Nephron progenitor cell (in vitro differentiated cells): ENCODE results near the gene ATP2B2.

Experiments
- DNase-seq: peaks from one replicate; pipeline ENCODE4 v3.0.0; 2021
- H3K27ac Mint-ChIP-seq: 2 replicates; pipeline ENCODE4 v1.8.0; 2021; ENCODE audit warnings: mild to moderate bottlenecking, moderate library complexity, mixed read lengths
- H3K27me3 Mint-ChIP-seq: 2 replicates; pipeline ENCODE4 v1.8.0; 2021; ENCODE audit warnings: mild to moderate bottlenecking, low read depth, mixed read lengths; ENCODE audit not compliant: poor library complexity
- H3K36me3 Mint-ChIP-seq: 2 replicates; pipeline ENCODE4 v1.8.0; 2021; ENCODE audit warnings: low read depth, mixed read lengths
- H3K4me1 Mint-ChIP-seq: 2 replicates; pipeline ENCODE4 v1.8.0; 2021; ENCODE audit warnings: mixed read lengths
- H3K4me3 Mint-ChIP-seq: 2 replicates; pipeline ENCODE4 v1.8.0; 2021; ENCODE audit warnings: mild to moderate bottlenecking, moderate library complexity, mixed read lengths
- H3K9me3 Mint-ChIP-seq: 2 replicates; pipeline ENCODE4 v1.8.0; 2021; ENCODE audit warnings: mild to moderate bottlenecking, moderate library complexity, mixed read lengths
- TF ChIP-seq, protein P1 (sequence below): fragments of 200-600 bp; sonication (generic); IDR thresholded peaks from 2 replicates; pipeline ENCODE4 v1.5.0; 2021; ENCODE audit warnings: antibody characterized with exemption

Gene ATP2B2

DNA sequence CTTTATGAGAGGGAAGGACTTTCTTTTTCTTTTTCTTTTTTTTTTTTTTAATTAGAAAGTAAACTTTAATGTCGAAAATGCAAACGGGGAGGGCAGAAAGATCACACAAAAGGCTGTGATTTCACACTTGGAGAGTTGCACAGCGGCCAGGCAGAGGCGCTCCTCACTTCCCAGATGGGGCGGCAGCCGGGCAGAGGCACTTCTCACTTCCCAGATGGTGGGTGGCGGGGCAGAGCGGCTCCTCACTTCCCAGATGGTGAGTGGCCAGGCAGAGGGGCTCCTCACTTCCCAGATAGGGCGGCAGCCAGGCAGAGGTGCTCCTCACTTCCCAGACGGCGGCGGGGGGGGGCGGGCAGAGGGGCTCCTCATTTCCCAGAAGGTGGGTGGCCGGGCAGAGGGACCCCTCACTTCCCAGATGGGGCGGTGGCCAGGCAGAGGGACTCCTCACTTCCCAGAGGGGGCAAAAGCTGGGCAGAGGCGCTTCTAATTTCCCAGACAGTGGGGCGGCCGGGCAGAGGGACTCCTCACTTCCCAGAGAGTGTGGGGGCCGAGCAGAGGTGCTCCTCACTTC is 88.6 kb downstream of the ATP2B2 start:
- H3K9me3 Mint-ChIP-seq, result no peaks in the 10 kb centered on the region
- DNase-seq, result no peak
- H3K36me3 Mint-ChIP-seq, result no peaks in the 10 kb centered on the region
- no peak overlapping the region for H3K4me3 Mint-ChIP-seq
- H3K27ac Mint-ChIP-seq, result no peak overlapping the region
- TF ChIP-seq, protein P1, sequence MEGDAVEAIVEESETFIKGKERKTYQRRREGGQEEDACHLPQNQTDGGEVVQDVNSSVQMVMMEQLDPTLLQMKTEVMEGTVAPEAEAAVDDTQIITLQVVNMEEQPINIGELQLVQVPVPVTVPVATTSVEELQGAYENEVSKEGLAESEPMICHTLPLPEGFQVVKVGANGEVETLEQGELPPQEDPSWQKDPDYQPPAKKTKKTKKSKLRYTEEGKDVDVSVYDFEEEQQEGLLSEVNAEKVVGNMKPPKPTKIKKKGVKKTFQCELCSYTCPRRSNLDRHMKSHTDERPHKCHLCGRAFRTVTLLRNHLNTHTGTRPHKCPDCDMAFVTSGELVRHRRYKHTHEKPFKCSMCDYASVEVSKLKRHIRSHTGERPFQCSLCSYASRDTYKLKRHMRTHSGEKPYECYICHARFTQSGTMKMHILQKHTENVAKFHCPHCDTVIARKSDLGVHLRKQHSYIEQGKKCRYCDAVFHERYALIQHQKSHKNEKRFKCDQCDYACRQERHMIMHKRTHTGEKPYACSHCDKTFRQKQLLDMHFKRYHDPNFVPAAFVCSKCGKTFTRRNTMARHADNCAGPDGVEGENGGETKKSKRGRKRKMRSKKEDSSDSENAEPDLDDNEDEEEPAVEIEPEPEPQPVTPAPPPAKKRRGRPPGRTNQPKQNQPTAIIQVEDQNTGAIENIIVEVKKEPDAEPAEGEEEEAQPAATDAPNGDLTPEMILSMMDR, result no peak
- H3K4me1 Mint-ChIP-seq, result no peaks in the 10 kb centered on the region
- peaks cover 24% of the 10 kb centered on the region for H3K27me3 Mint-ChIP-seq

DNA sequence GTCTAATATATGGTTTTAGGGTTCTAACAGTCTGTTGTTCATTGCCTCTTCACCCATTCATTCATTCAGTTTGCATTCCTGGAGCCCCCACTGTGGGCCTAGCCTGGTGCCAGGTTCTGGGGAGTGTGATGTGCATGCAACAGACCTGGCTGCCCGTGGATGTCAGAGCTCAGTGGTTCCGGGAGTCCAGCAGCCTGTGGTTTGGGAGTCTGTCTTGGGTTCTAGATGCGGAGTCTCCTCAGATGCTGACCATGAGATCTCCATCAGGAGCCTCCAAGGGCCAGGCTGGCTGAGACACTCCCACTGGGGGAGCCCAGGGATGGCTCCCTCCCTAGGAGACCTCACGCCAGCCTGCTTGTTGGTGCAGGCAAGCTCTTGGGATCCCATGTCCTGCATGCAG is 92.3 kb downstream of the ATP2B2 start:
- DNase-seq, result no peak
- H3K27ac Mint-ChIP-seq, result no peak overlapping the region
- no peaks in the 10 kb centered on the region for H3K4me1 Mint-ChIP-seq
- no peaks in the 10 kb centered on the region for H3K9me3 Mint-ChIP-seq
- peaks cover 21% of the 10 kb centered on the region for H3K27me3 Mint-ChIP-seq
- TF ChIP-seq, protein P1, result no peak
- no peak overlapping the region for H3K4me3 Mint-ChIP-seq
- no peaks in the 10 kb centered on the region for H3K36me3 Mint-ChIP-seq

DNA sequence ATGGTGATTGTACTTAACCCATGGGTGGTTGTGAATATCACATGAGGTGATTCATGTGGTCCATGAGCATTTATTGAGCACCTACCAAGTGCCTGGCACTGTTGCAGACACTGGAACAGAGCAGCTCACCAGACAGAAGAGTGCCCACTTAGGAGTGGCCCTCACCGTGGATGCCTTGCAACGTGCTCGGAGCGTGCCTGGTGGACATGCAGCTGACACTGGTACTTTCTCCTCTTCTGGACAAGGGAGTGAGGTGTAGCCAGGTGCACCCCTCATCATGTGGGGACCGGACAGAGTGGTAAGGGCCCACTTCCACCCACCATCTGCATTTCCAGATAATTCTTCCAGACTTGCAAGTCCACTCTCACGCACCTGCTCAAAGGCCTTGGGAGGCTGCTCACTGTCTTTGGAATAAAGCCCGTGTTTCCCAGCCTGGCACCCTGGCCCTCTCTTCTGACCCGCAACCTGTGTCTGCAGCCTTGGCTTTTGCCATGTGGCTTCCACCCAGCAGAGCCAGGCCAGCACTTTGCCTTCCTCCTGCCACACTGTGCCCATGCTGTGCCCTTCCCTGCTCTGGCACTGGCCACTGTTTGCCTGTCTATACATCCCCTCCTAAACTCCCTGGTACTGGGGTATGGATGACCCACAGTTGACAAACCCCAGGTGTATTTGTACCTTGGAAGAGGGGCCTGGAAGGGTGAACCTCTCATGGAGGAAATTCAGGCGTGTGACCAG is 93.6 kb downstream of the ATP2B2 start:
- Mint-ChIP-seq H3K9me3 (no peaks in the 10 kb centered on the region), H3K27me3 (peaks cover 25% of the 10 kb centered on the region), H3K4me3 (no peak overlapping the region), H3K27ac (no peak overlapping the region), H3K36me3 (no peaks in the 10 kb centered on the region), H3K4me1 (peaks cover 8% of the 10 kb centered on the region)
- no peak for DNase-seq
- TF ChIP-seq, protein P1, result no peak

DNA sequence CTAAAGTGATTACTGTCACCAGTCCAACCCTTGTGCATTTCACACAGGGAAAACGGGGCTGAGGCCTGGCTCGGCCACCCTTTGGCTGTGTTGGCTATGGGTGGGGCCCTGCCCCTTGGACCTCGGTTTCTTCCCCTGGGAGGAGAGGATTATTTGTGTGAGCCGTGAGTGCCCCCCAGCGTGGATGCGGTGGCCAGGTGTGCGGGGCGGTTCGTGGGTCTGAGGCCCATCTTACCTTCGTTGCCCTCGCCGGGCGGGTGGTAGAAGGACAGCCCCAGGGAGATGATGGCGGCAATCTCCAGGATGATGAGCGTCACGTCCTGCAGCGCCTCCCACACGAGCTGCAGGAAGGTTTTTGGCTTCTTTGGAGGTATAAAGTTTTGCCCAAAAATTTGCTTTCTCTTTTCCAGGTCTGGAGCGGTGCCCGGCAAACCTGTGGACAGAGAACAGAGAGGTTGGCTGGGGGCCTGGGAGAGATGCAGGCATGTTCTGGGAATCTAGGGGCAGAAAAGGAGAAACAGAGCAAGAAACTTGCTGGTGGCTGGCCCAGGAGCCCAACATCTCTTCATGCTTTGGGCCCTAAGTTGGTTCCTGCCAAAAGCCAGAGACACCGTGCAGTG is 94.9 kb downstream of the ATP2B2 start:
- TF ChIP-seq, protein P1, result no peak
- Mint-ChIP-seq H3K36me3 (no peaks in the 10 kb centered on the region), H3K4me1 (peaks cover 12% of the 10 kb centered on the region), H3K9me3 (no peaks in the 10 kb centered on the region), H3K4me3 (no peak overlapping the region), H3K27me3 (peaks cover 19% of the 10 kb centered on the region), H3K27ac (no peak overlapping the region)
- no peak for DNase-seq

DNA sequence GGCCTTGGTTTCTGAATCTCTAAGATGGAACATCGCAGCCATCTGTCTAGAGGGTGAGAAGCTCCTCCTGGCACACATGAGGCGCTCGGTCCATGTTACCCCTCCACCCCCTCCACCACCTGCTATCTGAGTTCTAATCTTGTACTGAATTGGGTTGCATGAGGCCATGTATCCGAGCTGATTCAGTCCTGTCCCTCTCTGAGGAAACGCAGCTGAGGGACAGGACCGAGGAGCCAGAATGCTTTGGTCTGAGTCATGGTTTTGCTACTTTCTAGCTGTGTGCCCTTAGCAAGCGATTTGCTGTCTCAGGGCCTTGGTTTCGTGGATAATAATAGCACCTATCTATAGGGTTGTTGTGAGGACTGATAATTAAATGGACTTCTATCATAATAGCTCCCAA is 96.7 kb downstream of the ATP2B2 start:
- no peak for DNase-seq
- no peaks in the 10 kb centered on the region for H3K9me3 Mint-ChIP-seq
- no peak overlapping the region for H3K4me3 Mint-ChIP-seq
- peaks cover 14% of the 10 kb centered on the region for H3K27me3 Mint-ChIP-seq
- H3K36me3 Mint-ChIP-seq, result no peaks in the 10 kb centered on the region
- TF ChIP-seq, protein P1, result no peak
- H3K4me1 Mint-ChIP-seq, result peaks cover 12% of the 10 kb centered on the region
- H3K27ac Mint-ChIP-seq, result no peak overlapping the region
